ENCODE measurements around the gene LIX1L. TPM values are rescaled to one million over a fixed set of nuclear protein-coding genes. Genes with fewer than 3 reads are reported as not detected.

LIX1L gene
- total and polyA plus RNA-seq, 2 of the 13 experiments (the other 11 are each of a cell fraction or from before 2014, with no cell fraction given), result 8.1 to 24.9 TPM

DNA sequence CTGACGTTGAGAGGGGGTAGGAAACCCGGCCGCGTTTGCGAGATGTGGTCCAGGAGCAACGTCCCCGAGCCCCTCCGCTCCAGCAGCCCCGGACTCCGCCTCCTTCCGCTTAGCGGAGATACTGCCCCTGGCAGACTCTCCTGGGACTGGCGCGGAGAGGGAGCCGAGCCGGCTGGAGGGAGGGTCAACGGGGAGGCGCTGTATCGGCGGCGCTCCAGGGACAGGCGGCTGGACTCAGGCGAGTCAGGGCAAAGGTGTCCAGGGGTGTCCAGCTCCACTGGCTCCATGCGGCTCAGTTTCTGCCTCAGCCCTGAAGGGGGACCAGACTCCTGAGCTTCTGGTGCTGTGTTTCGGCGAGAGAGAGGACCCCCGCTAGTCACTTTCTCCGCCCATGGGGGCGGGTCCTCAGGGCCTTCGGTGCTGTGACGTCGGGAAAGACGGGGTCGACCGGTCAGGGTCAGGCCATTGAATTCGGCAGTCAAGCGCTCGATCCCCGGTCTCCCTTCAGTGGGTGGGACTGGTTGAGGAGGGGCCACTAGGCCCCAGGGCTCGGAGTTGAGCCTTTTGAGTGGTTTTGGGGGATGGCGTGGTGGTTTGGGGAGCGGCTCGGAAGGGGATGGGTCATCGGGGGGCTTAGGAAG, 2.8 kb upstream of the LIX1L start (continued):
- no peak for TF ChIP-seq SOX13 (IDR thresholded peaks at IDR 0.05)
- no peak for TF ChIP-seq SOX13 (CRISPR knock-in tag; conservative IDR thresholded peaks at IDR 0.05 in 1 of 2, IDR thresholded peaks at IDR 0.05 in 1 of 2)
- no peak for TF ChIP-seq ZNF33A (CRISPR knock-in tag; IDR thresholded peaks at IDR 0.05; ENCODE audit: borderline replicate concordance)
- TF ChIP-seq FIP1L1 (IDR thresholded peaks at IDR 0.05; ENCODE audit: borderline replicate concordance, insufficient read depth, low read depth, low read length), result no peak
- 0 out of 2 replicates have a peak, but pooled peaks have one; percentile 32 for TF ChIP-seq ZNF816 (CRISPR knock-in tag; IDR thresholded peaks at IDR 0.05; ENCODE audit: borderline replicate concordance)
- TF ChIP-seq, protein P1, sequence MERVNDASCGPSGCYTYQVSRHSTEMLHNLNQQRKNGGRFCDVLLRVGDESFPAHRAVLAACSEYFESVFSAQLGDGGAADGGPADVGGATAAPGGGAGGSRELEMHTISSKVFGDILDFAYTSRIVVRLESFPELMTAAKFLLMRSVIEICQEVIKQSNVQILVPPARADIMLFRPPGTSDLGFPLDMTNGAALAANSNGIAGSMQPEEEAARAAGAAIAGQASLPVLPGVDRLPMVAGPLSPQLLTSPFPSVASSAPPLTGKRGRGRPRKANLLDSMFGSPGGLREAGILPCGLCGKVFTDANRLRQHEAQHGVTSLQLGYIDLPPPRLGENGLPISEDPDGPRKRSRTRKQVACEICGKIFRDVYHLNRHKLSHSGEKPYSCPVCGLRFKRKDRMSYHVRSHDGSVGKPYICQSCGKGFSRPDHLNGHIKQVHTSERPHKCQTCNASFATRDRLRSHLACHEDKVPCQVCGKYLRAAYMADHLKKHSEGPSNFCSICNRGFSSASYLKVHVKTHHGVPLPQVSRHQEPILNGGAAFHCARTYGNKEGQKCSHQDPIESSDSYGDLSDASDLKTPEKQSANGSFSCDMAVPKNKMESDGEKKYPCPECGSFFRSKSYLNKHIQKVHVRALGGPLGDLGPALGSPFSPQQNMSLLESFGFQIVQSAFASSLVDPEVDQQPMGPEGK (CRISPR knock-in tag; IDR thresholded peaks at IDR 0.05), result peak; percentile 55; the same call in 1 of the 2 replicates
- TF ChIP-seq, protein P2, sequence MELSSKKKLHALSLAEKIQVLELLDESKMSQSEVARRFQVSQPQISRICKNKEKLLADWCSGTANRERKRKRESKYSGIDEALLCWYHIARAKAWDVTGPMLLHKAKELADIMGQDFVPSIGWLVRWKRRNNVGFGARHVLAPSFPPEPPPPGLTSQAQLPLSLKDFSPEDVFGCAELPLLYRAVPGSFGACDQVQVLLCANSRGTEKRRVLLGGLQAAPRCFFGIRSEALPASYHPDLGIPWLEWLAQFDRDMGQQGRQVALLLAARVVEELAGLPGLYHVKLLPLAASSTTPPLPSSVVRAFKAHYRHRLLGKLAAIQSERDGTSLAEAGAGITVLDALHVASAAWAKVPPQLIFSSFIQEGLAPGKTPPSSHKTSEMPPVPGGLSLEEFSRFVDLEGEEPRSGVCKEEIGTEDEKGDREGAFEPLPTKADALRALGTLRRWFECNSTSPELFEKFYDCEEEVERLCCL (CRISPR knock-in tag; IDR thresholded peaks at IDR 0.05; ENCODE audit: borderline replicate concordance), result no peak
- no peak for TF ChIP-seq ZNF629 (CRISPR knock-in tag; conservative IDR thresholded peaks at IDR 0.05)
- 0 out of 2 replicates have a peak, but pooled peaks have one; percentile 8 for TF ChIP-seq NR2F2 (IDR thresholded peaks at IDR 0.05; ENCODE audit: borderline replicate concordance, low read depth)
- no peak for TF ChIP-seq U2AF2 (IDR thresholded peaks at IDR 0.05; ENCODE audit: low read depth, low read length)
- peak; percentile 20; the same call in 1 of the 2 replicates for TF ChIP-seq GZF1 (CRISPR knock-in tag; IDR thresholded peaks at IDR 0.05)
- TF ChIP-seq, protein P3, sequence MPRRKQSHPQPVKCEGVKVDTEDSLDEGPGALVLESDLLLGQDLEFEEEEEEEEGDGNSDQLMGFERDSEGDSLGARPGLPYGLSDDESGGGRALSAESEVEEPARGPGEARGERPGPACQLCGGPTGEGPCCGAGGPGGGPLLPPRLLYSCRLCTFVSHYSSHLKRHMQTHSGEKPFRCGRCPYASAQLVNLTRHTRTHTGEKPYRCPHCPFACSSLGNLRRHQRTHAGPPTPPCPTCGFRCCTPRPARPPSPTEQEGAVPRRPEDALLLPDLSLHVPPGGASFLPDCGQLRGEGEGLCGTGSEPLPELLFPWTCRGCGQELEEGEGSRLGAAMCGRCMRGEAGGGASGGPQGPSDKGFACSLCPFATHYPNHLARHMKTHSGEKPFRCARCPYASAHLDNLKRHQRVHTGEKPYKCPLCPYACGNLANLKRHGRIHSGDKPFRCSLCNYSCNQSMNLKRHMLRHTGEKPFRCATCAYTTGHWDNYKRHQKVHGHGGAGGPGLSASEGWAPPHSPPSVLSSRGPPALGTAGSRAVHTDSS (CRISPR knock-in tag; conservative IDR thresholded peaks at IDR 0.05), result no peak
- peak; percentile 77 for TF ChIP-seq GABPB1 (CRISPR knock-in tag; IDR thresholded peaks at IDR 0.05)
- no peak for TF ChIP-seq XBP1 (CRISPR knock-in tag; IDR thresholded peaks at IDR 0.05)
- no peak for TF ChIP-seq REPIN1 (CRISPR knock-in tag; IDR thresholded peaks at IDR 0.05; ENCODE audit: borderline replicate concordance, low read depth)
- no peak for TF ChIP-seq U2AF1 (optimal IDR thresholded peaks at IDR 0.05; ENCODE audit: low read depth, low read length)
- TF ChIP-seq NR2C2 (CRISPR knock-in tag; IDR thresholded peaks at IDR 0.05; ENCODE audit: borderline replicate concordance), result peak; percentile 49
- no peak for TF ChIP-seq ZNF460 (CRISPR knock-in tag; IDR thresholded peaks at IDR 0.05; ENCODE audit: borderline replicate concordance)
- TF ChIP-seq RFX5 (IDR thresholded peaks at IDR 0.05; ENCODE audit: low read depth, low read length), result no peak
- TF ChIP-seq, protein P4, sequence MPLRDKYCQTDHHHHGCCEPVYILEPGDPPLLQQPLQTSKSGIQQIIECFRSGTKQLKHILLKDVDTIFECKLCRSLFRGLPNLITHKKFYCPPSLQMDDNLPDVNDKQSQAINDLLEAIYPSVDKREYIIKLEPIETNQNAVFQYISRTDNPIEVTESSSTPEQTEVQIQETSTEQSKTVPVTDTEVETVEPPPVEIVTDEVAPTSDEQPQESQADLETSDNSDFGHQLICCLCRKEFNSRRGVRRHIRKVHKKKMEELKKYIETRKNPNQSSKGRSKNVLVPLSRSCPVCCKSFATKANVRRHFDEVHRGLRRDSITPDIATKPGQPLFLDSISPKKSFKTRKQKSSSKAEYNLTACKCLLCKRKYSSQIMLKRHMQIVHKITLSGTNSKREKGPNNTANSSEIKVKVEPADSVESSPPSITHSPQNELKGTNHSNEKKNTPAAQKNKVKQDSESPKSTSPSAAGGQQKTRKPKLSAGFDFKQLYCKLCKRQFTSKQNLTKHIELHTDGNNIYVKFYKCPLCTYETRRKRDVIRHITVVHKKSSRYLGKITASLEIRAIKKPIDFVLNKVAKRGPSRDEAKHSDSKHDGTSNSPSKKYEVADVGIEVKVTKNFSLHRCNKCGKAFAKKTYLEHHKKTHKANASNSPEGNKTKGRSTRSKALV (CRISPR knock-in tag; IDR thresholded peaks at IDR 0.05), result no peak; the same call in none of the 2 replicates
- no peak for TF ChIP-seq MYNN (CRISPR knock-in tag; IDR thresholded peaks at IDR 0.05; ENCODE audit: low read depth)
- TF ChIP-seq ARHGAP35 (CRISPR knock-in tag; IDR thresholded peaks at IDR 0.05; ENCODE audit: borderline replicate concordance), result no peak; the same call in 1 of the 2 replicates

Measured in HepG2 (cell line).